H1 (cell line): Measurements from ENCODE around the gene TBC1D2. TPM values are rescaled to one million over a fixed set of nuclear protein-coding genes. Genes with fewer than 3 reads are reported as not detected.

Experiments
- CTCF ChIA-PET: fragments of 300-600 bp; sonication (Branson Sonifier 250); formaldehyde crosslinking; loops from one replicate; lab custom pipeline; 2021; ENCODE audit not compliant: partially characterized antibody; lab: Charles Lee
- POLR2A ChIA-PET: fragments of 300-600 bp; sonication (Branson Sonifier 250); formaldehyde crosslinking; loops from one replicate; lab custom pipeline; 2021; ENCODE audit warnings: inconsistent platforms; ENCODE audit not compliant: partially characterized antibody; lab: Charles Lee
- DNase-seq, 2 experiments: peaks; one replicate each; pipeline versions ENCODE4 v3.0.0 to v3.0.0-alpha.2; 2010 to 2022; ENCODE audit warnings: low spot score in 2 of 2, low read depth in 1 of 2, mixed read lengths in 1 of 2
- FAIRE-seq: peaks from 2 replicates; lab custom pipeline; 2011; peaks lifted over from hg19 to GRCh38; lab: Jason Lieb, UNC
- H2AFZ ChIP-seq: 2 replicates; pipeline ENCODE4 v1.8.1; 2012; ENCODE audit warnings: low read length, inconsistent platforms
- H2AK5ac ChIP-seq: 2 replicates; pipeline ENCODE4 v1.6.1; 2013; ENCODE audit warnings: low read depth, low read length
- H2BK120ac ChIP-seq: replicated peaks from 2 replicates; pipeline ENCODE3; 2013; ENCODE audit warnings: low read depth, low read length, inconsistent platforms
- H2BK12ac ChIP-seq: 2 replicates; pipeline ENCODE4 v1.6.1; 2013; ENCODE audit warnings: low read depth, low read length
- H2BK15ac ChIP-seq: 2 replicates; pipeline ENCODE4 v1.6.1; 2013; ENCODE audit warnings: low read length
- H2BK20ac ChIP-seq: 2 replicates; pipeline ENCODE4 v1.6.1; 2013; ENCODE audit warnings: low read length
- H2BK5ac ChIP-seq: 2 replicates; pipeline ENCODE4 v1.6.1; 2013; ENCODE audit warnings: low read depth, low read length
- H3K14ac ChIP-seq: 2 replicates; pipeline ENCODE4 v1.6.1; 2013; ENCODE audit warnings: inconsistent platforms; ENCODE audit not compliant: insufficient read length
- H3K18ac ChIP-seq: 2 replicates; pipeline ENCODE4 v1.6.1; 2013; ENCODE audit warnings: low read length; ENCODE audit errors: extremely low read depth
- H3K23ac ChIP-seq: 2 replicates; pipeline ENCODE4 v1.6.1; 2013; ENCODE audit warnings: inconsistent platforms; ENCODE audit not compliant: insufficient read length
- H3K23me2 ChIP-seq: 2 replicates; pipeline ENCODE4 v1.6.1; 2013; ENCODE audit warnings: low read depth, low read length
- H3K27ac ChIP-seq: 2 replicates; pipeline ENCODE4 v1.6.1; 2011; ENCODE audit warnings: low read depth, low read length, inconsistent platforms
- H3K27me3 ChIP-seq, 4 experiments: replicated peaks in 1 of 4; 1 replicate in 1 of 4; 2 replicates in 3 of 4; pipeline versions ENCODE4 v1.6.1 to v1.8.1; 2011 to 2013; ENCODE audit warnings: low read length in 3 of 4, mild to moderate bottlenecking in 3 of 4, inconsistent platforms in 2 of 4, mixed read lengths in 2 of 4, moderate library complexity in 1 of 4; ENCODE audit not compliant: control insufficient read depth in 3 of 4, insufficient read depth in 3 of 4; ENCODE audit errors: extremely low read depth in 1 of 4
- H3K36me3 ChIP-seq, 4 experiments: 2 replicates each; pipeline versions ENCODE4 v1.6.1 to v1.8.1; 2011 to 2013; ENCODE audit warnings: mild to moderate bottlenecking in 4 of 4, low read length in 3 of 4, moderate library complexity in 2 of 4, control low read depth in 1 of 4, inconsistent platforms in 1 of 4; ENCODE audit not compliant: insufficient read depth in 4 of 4, control insufficient read depth in 2 of 4
- H3K4ac ChIP-seq: replicated peaks from 2 replicates; pipeline ENCODE3; 2013; ENCODE audit warnings: low read length, low read depth, mixed read lengths, inconsistent platforms; ENCODE audit not compliant: insufficient read length
- H3K4me1 ChIP-seq, 4 experiments: replicated peaks in 1 of 4; 1 replicate in 1 of 4; 2 replicates in 3 of 4; pipeline versions ENCODE4 v1.6.1 to v1.8.1; 2011 to 2013; ENCODE audit warnings: low read length in 3 of 4, inconsistent platforms in 2 of 4, mixed read lengths in 1 of 4; ENCODE audit not compliant: insufficient read depth in 4 of 4, control insufficient read depth in 3 of 4
- H3K4me2 ChIP-seq, 2 experiments: 2 replicates each; pipeline versions ENCODE4 v1.6.1 to v1.8.1; 2011 to 2013; ENCODE audit warnings: low read depth in 2 of 2, low read length in 2 of 2, control low read depth in 1 of 2, inconsistent platforms in 1 of 2, mild to moderate bottlenecking in 1 of 2; ENCODE audit not compliant: insufficient read depth in 1 of 2
- H3K4me3 ChIP-seq, 4 experiments: fragments of 200-600, 300-600 bp in 1 of 4; sonication (generic), shearing (Covaris generic), sonication (Bioruptor Twin) in 1 of 4; 2 replicates each; pipeline versions ENCODE4 v1.5.1 to v1.8.1; 2011 to 2016; ENCODE audit warnings: low read length in 4 of 4, low read depth in 3 of 4, control low read depth in 2 of 4, inconsistent platforms in 2 of 4, mild to moderate bottlenecking in 2 of 4, mixed read lengths in 1 of 4, moderate library complexity in 1 of 4; ENCODE audit not compliant: insufficient read depth in 2 of 4; ENCODE audit errors: extremely low read depth in 1 of 4
- H3K56ac ChIP-seq: replicated peaks from 2 replicates; pipeline ENCODE3; 2013; ENCODE audit warnings: low read depth, mild to moderate bottlenecking, mixed read lengths, low read length, inconsistent platforms; ENCODE audit not compliant: insufficient read length
- H3K79me1 ChIP-seq: 2 replicates; pipeline ENCODE4 v1.6.1; 2013; ENCODE audit warnings: low read depth, low read length, control low read depth
- H3K79me2 ChIP-seq, 2 experiments: 2 replicates each; pipeline versions ENCODE4 v1.6.1 to v1.8.1; 2012 to 2013; ENCODE audit warnings: low read length in 2 of 2, mild to moderate bottlenecking in 2 of 2, inconsistent platforms in 1 of 2; ENCODE audit not compliant: insufficient read depth in 2 of 2, control insufficient read depth in 1 of 2
- H3K9ac ChIP-seq, 4 experiments: replicated peaks in 1 of 4; 1 replicate in 1 of 4; 2 replicates in 3 of 4; pipeline versions ENCODE4 v1.6.1 to v1.8.1; 2011 to 2013; ENCODE audit warnings: low read depth in 3 of 4, low read length in 3 of 4, control low read depth in 2 of 4, mild to moderate bottlenecking in 2 of 4, moderate library complexity in 2 of 4, inconsistent platforms in 1 of 4; ENCODE audit errors: extremely low read depth in 1 of 4
- H3K9me3 ChIP-seq, 2 experiments: 2 replicates each; pipeline versions ENCODE4 v1.6.1 to v1.8.1; 2012 to 2013; ENCODE audit warnings: mild to moderate bottlenecking in 2 of 2, moderate library complexity in 2 of 2, control low read depth in 1 of 2, inconsistent platforms in 1 of 2, low read depth in 1 of 2, low read length in 1 of 2, mixed read lengths in 1 of 2; ENCODE audit not compliant: insufficient read depth in 2 of 2
- H4K20me1 ChIP-seq, 2 experiments: replicated peaks in 1 of 2; 2 replicates each; pipeline versions ENCODE3 to v1.8.1; 2011 to 2013; ENCODE audit warnings: inconsistent platforms in 2 of 2, low read length in 2 of 2, mild to moderate bottlenecking in 1 of 2; ENCODE audit not compliant: insufficient read depth in 2 of 2, control insufficient read depth in 1 of 2
- H4K5ac ChIP-seq: 2 replicates; pipeline ENCODE4 v1.6.1; 2013; ENCODE audit warnings: low read length, low read depth, mixed read lengths, inconsistent platforms; ENCODE audit not compliant: insufficient read length
- H4K8ac ChIP-seq: 2 replicates; pipeline ENCODE4 v1.8.0; 2013; ENCODE audit warnings: mild to moderate bottlenecking, moderate library complexity, low read length, inconsistent platforms; ENCODE audit not compliant: insufficient read depth; ENCODE audit errors: extremely low read depth
- H4K91ac ChIP-seq: replicated peaks from 2 replicates; pipeline ENCODE3; 2013; ENCODE audit warnings: low read length, mixed read lengths, inconsistent platforms; ENCODE audit not compliant: insufficient read length
- BACH1 ChIP-seq: IDR thresholded peaks from 2 replicates; pipeline ENCODE4 v1.6.1; 2012; ENCODE audit warnings: low read length, improper control_type of control experiment
- CTCF ChIP-seq, 3 experiments: IDR thresholded peaks; 1 replicate in 2 of 3; 2 replicates in 1 of 3; pipeline versions ENCODE4 v1.5.1 to v1.6.1; 2011; ENCODE audit warnings: low read length in 3 of 3, mild to moderate bottlenecking in 3 of 3, inconsistent platforms in 2 of 3, low read depth in 1 of 3, moderate library complexity in 1 of 3; ENCODE audit not compliant: insufficient read depth in 1 of 3; ENCODE audit errors: control extremely low read depth in 1 of 3
- EGR1 ChIP-seq: IDR thresholded peaks from 2 replicates; pipeline ENCODE4 v1.6.1; 2011; ENCODE audit warnings: low read depth, low read length, borderline replicate concordance
- PHF8 ChIP-seq: fragments of 200-600 bp; sonication (generic); conservative IDR thresholded peaks from 2 replicates; pipeline ENCODE4 v1.7.1; 2012; ENCODE audit warnings: low read depth, mild to moderate bottlenecking, inconsistent platforms, low read length, moderate library complexity
- SAP30 ChIP-seq: fragments of 300-600 bp; sonication (generic); IDR thresholded peaks from 2 replicates; pipeline ENCODE4 v1.7.1; 2012; ENCODE audit warnings: low read length, moderate library complexity, mild to moderate bottlenecking, inconsistent platforms; ENCODE audit not compliant: insufficient read depth, insufficient replicate concordance
- USF2 ChIP-seq: IDR thresholded peaks from 2 replicates; pipeline ENCODE4 v1.6.1; 2011; ENCODE audit warnings: low read length, improper control_type of control experiment
- WGBS, 2 experiments: shearing (Covaris generic) in 1 of 2; methylation state at CpG; one replicate each; pipeline versions ENCODE4 v1.1.6 to v1.1.7; 2013 to 2015; ENCODE audit warnings: low lambda C conversion rate in 2 of 2, mixed read lengths in 2 of 2, inconsistent platforms in 1 of 2, low coverage in 1 of 2, missing lambda C conversion rate in 1 of 2; ENCODE audit not compliant: insufficient replicate concordance in 2 of 2, insufficient coverage in 1 of 2, insufficient read length in 1 of 2; ENCODE audit errors: extremely low coverage in 1 of 2, missing lambda C conversion rate in 1 of 2; 5-methylcytosine and 5-hydroxymethylcytosine counted together
- polyA plus RNA-seq, 7 experiments: library from polyadenylated mRNA; depleted of rRNA in 3 of 7; stranded (reverse) in 5 of 7; unstranded in 2 of 7; fragments of >200 nt in 5 of 7; fragments of 200-250 nt in 2 of 7; gene quantifications; 1 replicate in 5 of 7; 2 replicates in 1 of 7; 4 replicates in 1 of 7; pipeline versions ENCODE4 v1.2.1 to v1.2.3, GENCODE V29; 2011 to 2013; ENCODE audit warnings: missing spikeins in 2 of 7, mixed read lengths in 2 of 7
- total RNA-seq: library from RNA; stranded (reverse); fragmentation: NEBNext Ultra II Directional; extraction: Animal tissue kit (Norgen Biotek cat#: 25700); gene quantifications from 2 replicates; pipeline ENCODE4 v1.2.1, GENCODE V29; 2021

Gene TBC1D2
- total and polyA plus RNA-seq, 2 of the 8 experiments (the other 6 are each of a cell fraction or from before 2014, with no cell fraction given), result 7.4 TPM

- H3K23me2 ChIP-seq, result no peaks in the 10 kb centered on the region
- H3K4me2 ChIP-seq, result no peak overlapping the region
- H3K79me1 ChIP-seq, result no peaks in the 10 kb centered on the region; the same call in none of the 2 replicates
- H3K18ac ChIP-seq, result no peak overlapping the region
- H4K5ac ChIP-seq, result no peak overlapping the region
- no peak overlapping the region for H4K8ac ChIP-seq
- H2AFZ ChIP-seq, result no peak overlapping the region
- DNase-seq (no peak), FAIRE-seq (no peak)
- no peak overlapping the region for H3K4ac ChIP-seq
- no peaks in the 10 kb centered on the region for H3K36me3 ChIP-seq
- H3K27ac ChIP-seq, result no peak overlapping the region
- no peak overlapping the region for H2BK5ac ChIP-seq
- H4K91ac ChIP-seq, result no peak overlapping the region
- ChIA-PET CTCF (interaction anchor here (0.6 to 1.4 kb wide), 3 partner anchors 79 to 223 kb away, joined by 3 to 5 read pairs (median 3); partner anchors contain the start of gene TBC1D2), POLR2A (interaction anchor here (0.6 kb wide), 1 partner anchor 45 kb away, joined by 3 read pairs; no protein-coding TSS in a partner anchor)
- H2BK12ac ChIP-seq, result no peak overlapping the region
- TF ChIP-seq EGR1 (no peak), CTCF (IDR thresholded peaks at IDR 0.05; ENCODE audit: control extremely low read depth in 1 of 3, insufficient read depth in 1 of 3, low read depth in 1 of 3, low read length in 3 of 3) (no peak), SAP30 (no peak), PHF8 (no peak), USF2 (no peak), BACH1 (no peak)
- no peak overlapping the region for H2BK15ac ChIP-seq
- H4K20me1 ChIP-seq, result no peaks in the 10 kb centered on the region
- H3K56ac ChIP-seq, result no peak overlapping the region
- H2BK20ac ChIP-seq, result 0 out of 2 replicates have a peak overlapping the region, but pooled peaks have one; percentile 61
- H3K27me3 ChIP-seq, result no peaks in the 10 kb centered on the region
- H2BK120ac ChIP-seq, result no peak overlapping the region
- no peak overlapping the region; the same call in 1 of the 2 replicates for H2AK5ac ChIP-seq
- no peak overlapping the region for H3K9ac ChIP-seq
- no peak overlapping the region for H3K23ac ChIP-seq
- peaks cover 7 to 14% (median 9%) of the 10 kb centered on the region in 4 experiments for H3K4me1 ChIP-seq
- H3K4me3 ChIP-seq, result no peak overlapping the region
- peaks cover 0 to 9% of the 10 kb centered on the region in 2 experiments; a peak in 2 of 4 replicates for H3K79me2 ChIP-seq
- 94% methylated on average over 9 of the region's 9 CpGs; no CpG with 5 or more reads in 1 of the 2 experiments for WGBS, 2 experiments
- no peaks in the 10 kb centered on the region for H3K9me3 ChIP-seq
- H3K14ac ChIP-seq, result no peak overlapping the region
Measured at GRCh38 chr9:98176391-98177259, 78.8 kb downstream of the TBC1D2 start.
